ENCODE results near the gene TUBA4B.

The TUBA4B gene

DNA sequence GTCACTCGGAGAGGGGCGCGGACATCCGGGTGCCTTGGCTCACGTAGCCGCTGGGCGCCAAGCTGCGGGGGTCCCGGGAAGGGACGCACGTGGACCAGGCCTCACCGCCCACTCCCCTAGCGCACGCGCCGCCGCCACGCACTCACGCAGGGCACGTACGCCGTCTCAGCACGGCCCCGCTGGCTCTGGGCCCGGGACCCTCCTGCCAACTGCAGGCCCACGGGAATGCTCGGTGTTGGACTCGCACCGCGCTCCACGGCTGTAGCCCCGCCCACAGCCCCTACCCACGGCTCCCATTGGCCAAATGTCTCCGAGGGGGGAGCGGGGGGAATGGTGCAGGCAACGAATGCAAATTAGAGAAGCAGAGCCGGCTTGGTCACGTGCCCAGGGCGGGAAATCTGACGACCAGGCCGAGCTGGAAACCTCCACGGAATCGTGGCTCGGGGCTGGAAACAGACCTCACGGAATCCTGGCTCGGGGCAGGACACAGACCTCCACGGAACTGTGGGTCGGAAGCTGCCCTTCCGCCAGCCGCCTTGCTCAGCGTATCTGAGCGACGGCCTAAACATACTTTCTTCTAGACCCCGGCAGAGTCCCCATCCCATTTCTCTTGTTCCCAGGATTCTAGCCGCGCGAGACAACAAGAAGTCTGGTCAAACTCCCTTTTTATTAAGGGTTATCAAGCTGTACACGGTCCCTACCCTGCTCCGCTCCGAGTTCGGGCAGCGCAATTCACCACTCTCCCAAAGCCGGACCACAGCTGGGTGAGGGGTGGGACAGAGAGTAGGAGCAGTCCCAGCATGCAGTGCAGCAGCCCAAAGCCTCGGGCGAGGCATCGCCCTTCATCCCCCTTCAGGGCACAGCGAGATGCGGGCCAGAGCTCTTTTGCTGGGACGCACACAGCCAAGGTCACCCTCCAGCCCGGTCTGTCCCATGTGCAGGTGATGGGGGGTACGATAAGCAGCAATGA is 34.0 kb upstream of the TUBA4B start, which contains the start of gene ABCB6:
TSS of gene ABCB6 (minus strand) at position 227 of the 970 bp plus-strand sequence. CDS start 285 bp downstream, outside the sequence.
- peak; percentile 47 to 69 for DNase-seq (ENCODE audit: low read depth in 2 of 2, low spot score in 1 of 2)

DNA sequence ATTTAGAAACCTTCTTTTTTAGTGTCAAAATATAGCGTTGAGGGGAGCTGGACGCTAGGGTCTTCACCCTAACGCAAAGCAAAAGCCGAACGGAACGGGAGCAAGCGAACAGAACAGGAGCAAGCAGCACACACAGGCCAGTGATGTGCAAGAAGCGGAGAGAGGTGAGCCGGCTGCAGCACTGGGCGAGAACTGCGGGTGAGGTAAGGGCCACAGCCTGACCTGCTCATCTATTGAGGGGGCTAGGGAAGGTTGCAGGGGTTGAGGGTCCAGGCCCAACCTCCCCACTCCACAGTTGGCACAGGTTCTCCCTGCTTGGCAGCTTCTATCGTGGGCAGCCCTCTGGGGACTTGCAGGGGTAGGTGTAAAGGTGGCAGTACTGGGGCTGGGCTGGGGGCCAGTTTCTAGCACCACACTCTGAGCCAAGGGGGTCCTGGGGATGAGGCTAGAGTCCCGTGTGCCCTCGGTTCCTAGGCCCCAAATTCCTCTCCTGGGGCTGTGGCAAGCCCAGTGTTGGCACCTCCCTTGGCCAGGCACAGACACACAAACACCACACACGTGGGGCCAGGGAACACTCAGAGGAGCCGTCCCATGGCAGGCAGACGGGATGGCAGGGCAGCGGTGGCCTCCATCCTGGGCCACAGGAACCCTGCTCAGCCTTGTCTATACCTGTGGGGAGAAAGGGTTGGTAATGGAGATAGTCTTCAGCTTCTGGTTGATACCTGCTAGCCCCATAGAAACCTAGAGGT is 33.1 kb upstream of the TUBA4B start:
- DNase-seq (ENCODE audit: low read depth in 2 of 2, low spot score in 1 of 2) = no peak

DNA sequence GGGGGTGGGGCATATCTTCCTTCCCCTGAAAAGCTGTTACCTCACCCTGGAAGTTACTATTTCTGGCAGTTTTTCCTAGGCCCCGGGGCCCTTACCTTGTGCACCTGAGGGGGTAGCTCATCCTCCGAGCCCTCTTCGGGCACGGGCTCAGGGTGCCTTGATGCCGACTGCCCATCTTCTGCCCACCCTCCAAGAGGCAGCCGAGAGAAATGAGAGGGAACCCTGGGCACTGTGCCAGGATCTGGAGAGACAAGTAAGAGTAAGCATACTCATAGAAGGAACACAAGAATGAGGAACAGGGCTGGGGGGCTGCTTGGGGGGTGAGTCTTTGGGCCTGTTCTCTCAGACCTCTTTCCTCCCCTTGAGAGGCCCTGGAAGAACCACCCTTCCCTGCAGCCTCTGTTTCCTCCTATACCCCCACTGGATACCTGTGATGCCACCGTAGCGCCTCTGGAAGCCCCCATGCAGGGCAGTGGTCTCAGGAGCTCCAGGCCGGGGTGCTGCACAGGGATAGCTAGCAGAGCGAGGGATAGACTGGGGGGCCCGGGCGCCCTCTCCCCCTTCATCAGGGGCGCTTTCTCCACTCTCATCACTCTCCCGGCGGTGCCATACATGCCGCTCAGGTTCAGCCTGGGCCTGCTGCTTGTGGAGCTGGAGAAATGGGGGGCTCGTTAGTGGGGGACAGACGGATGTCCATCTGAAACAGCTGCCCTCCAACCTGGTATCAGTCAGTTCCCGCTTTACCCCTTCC is 32.2 kb upstream of the TUBA4B start:
- DNase-seq (ENCODE audit: low read depth in 2 of 2, low spot score in 1 of 2) = no peak

DNA sequence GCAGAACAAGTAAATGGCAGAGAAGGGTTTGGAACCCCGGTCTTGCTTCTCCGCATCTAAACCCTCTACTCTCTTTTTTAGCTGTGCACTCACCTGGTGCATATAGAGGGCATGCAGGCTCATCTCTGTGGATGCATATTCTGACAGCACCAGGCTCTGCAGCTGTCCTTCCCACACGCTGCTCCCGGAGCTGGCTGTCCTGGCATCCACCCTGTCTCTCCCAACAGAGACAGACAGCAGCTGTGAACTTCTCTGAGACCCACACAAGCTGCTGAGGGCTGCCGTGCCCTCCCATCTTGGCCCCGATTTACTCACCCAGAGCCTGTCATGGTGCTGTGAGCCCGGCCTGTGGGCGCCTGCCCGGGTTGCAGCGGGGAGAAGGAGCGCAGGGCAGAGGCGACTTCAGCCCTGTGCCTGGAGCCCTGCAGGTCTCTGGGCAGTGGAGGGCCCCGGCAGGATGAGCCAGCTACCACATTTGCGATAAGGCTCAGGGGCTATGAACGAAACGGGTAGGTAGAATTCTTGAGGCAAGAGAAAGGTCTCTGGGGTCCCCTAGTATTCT is 31.0 kb upstream of the TUBA4B start:
- DNase-seq (ENCODE audit: low read depth in 2 of 2, low spot score in 1 of 2) = no peak

DNA sequence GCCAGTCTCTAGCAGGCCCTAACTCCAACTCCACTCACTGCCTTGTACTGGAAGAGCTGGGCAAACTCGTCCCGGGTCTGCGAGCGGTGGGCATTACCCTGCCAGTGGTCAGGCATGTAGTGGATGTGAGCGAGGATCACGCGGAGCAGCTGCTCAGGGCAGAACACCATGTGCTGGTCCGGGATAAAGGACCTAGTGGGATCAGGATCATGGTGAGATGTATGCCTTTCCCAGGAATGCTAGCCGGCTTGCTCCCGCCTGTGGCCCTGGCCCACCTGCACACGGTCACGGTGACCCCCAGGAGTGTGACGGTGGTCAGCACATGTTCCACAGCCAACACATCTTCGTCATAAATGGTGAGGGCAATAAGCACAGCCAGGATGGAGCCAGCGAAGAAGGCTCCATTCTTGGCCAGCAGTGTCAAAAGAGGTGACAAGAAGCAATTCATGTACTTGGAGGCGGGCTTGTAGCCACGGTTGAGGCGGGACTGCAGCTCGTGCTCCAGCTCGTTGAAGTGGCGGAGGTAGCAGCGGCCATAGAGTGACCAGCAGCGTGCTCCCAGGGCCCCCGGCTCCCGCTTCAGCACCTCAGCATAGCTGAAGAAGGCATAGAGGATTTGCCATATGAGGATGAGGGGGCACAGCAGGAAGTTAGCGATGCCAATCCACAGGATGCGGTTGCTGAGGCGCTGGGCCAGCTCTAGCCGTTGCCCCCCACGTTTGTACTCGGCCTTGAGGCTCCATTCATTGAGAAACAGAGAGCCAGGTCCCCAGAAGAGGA is 29.0 kb upstream of the TUBA4B start:
- no peak for DNase-seq (ENCODE audit: low read depth in 2 of 2, low spot score in 1 of 2)

DNA sequence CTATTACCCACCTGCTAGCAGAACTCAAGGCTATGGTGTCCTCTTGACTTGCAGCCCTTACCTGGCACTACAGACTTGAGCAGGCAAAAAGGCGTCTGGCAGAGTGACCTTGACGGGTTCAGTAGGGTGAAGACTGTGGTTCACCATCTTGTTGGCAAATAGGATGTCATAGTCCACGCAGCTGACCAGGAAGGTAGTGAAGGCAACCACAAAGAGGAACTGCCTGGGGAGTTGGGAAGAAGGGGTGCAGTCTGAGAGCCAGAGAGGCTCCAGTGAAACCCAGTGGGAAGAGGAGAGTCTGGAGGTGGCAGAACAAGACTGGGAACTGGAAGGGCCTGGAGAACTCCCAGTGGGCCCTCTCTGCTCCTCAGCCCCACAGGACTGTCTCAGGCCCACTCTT is 27.7 kb upstream of the TUBA4B start:
- DNase-seq (ENCODE audit: low read depth in 2 of 2, low spot score in 1 of 2) = no peak

DNA sequence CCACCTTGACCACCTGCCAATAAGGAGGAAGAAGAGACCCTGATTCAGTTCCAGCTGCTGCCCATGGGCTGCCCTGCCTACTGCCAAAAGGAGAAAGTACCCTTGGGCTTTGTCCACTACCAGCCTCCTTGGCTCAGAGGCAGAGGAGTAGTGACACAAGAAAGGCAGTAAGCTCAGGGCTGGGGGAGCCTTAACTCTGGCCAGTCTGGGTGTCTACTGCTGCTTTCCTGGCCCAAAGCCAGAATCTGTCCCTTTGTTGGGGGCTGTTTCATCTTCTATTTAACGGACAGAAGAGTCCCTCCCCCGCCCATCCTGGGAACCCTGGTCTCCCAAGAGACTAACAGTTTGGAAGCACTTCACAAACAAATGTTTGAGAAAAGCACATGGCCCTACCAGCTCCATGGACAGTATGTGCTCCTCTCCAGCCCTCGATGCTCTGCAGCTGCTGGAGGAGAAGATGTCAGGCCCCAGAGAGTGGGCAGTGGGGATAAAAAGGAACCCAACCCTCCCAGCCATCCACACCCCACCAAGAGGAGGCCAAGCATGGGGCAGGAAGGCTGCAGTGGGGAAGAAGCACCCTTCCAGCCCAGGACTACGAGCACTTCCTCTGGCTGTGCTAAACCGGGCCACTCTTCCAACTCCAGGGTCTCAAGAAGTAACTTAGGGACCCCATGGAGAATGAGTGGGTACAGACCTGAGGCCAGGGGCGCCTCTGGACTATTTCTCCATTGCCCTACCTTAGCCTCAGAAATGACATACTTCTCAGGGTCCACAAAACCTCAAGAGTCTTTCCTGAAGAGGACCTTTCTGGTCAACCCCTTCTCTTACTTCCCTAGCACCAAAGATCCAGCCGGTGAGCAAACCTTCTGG is 24.8 kb upstream of the TUBA4B start:
- no peak for DNase-seq (ENCODE audit: low read depth in 2 of 2, low spot score in 1 of 2)

DNA sequence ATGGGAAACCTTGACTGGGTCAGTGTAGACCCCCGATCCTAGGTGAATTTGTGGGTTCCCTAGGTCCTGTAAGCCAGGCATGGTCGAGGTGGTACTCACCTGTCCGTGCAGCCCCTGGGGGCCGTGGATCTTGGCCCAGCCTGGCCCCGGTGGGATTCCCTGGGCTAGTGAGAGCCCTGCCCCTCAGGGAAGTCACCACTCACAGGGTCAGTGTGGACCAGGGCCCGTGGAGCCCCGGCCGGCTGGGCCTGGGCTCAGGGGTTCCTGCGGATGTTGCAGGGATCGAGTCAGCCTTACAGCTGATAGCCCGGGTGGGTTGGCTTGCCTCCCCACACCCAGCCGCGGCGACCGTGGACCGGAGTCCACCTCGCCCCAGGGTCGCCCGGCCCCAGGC is 24.1 kb upstream of the TUBA4B start:
- DNase-seq (ENCODE audit: low read depth in 2 of 2, low spot score in 1 of 2) = no peak

DNA sequence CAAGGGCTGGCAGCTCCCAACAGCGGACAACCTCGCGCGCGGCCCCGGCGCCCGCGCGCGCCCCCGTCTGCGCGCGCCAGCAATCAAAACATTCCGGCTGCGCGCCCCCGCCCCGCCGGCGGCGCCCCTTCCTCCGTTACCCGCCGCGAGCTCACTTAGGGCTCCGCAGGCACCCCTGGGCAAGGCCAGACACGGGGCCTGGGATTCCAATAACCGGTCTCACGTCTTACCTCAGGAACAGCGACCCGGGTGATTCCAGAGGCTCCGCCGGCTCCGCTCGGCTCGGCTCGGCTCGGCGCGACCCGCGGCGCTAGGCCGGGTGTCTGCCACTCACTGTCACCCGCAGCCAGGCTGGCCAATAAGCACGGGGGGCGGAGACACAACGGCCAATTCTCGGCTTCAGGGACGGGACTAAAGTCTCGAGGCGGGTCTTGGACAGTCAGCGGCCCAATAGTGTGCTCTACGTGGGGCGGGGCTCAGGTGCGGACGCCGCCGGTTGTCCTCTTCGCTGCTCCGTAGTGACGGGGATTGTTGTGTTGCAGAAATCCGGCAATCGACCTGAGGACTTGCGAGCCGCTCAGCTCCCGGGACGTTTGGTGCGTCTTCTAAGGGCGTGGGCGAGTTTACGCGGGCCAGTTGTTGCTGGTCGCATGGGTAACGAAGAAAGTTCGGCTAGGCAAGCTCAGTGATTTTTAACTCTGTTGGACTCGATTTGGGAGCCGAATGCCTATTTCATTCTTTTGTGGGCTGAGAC is 23.6 kb upstream of the TUBA4B start, which contains the start of the genes ANKZF1 and ATG9A:
TSS of gene ANKZF1 (plus strand) at position 502 of the 754 bp plus-strand sequence. CDS start 452 bp downstream, outside the sequence.
TSS of gene ATG9A (minus strand) at position 332 of the 754 bp plus-strand sequence. CDS start 1,612 bp downstream, outside the sequence.
- peak; percentile 91 to 95 for DNase-seq (ENCODE audit: low read depth in 2 of 2, low spot score in 1 of 2)

DNA sequence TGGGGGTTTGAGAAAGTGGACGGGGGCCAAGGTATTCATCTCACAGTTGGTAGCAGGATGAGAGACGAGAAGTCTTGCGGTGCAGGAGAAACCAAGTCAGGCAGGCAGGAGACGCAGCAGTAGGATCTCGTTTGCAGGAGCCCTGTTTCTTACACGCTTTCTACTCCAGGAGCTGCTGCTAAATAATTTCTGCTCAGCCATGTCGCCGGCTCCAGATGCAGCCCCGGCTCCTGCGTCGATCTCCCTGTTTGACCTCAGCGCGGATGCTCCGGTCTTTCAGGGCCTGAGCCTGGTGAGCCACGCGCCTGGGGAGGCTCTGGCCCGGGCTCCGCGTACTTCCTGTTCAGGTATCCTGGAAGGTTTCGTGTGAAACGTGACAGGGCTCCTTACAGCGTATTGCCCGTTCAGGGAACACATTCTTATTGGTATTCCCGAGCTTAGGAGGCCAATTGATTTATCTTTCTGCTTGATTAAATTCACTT is 22.9 kb upstream of the TUBA4B start:
- DNase-seq (ENCODE audit: low read depth in 2 of 2, low spot score in 1 of 2) = no peak

DNA sequence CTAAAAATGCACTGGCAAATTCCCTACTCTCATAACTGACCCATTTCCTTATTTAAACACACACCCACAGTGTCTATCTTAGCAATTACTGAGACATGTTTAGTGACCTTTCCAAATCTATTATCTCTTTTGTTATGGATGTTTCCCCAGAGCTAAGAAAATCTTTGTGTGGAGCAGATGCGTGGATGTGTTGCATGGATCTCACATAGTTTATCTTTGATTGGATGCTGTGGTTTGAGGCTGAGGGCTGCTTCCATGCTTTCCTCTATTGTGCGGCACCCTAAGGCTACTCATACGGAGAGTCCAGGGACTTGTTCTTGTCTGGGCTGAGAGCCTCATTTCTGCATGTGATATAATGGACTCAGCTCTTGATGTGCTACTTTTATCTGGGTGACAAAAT is 18.7 kb upstream of the TUBA4B start:
- no peak for DNase-seq (ENCODE audit: low read depth in 2 of 2, low spot score in 1 of 2)

DNA sequence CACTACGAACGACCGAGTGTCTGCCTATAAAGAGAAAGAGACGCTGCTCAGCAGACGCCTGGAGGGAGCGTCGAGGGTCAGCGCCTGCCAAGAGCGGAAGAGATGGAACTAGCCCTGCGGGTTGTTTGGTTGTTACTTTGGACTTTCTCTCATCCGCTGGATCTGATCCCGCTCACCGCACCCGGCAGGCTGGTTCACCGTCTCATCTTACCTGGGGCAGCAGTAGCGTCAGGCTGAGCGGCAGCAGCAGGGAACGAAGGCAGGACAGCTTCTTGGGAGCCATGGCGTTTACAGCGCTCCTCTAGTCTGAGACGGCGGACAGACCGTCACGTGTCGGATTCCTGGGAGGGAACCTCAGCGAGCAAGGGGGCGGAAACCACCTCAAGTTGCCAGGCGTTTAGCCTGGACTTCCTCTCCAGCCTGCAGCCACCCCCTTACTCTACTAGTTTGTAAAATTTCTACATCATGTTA is 9.7 kb upstream of the TUBA4B start:
- no peak for DNase-seq (ENCODE audit: low read depth in 2 of 2, low spot score in 1 of 2)

DNA sequence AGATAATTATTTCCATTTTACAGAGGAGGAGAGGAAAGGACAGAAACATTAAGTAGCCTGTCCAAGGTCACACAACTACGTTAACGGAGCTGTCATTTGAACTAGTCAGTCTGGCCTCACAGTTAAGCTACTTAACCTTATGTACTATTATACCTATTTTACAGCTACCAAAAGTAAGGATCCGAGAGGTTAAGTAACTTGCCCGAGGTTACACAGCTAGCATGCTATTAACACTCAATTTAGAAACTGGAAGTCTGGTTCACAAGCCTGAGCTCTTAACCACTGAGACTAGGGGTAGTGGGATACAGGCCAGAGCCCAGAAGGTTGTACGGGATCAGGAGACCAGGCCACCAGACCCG is 8.3 kb upstream of the TUBA4B start:
- no peak for DNase-seq (ENCODE audit: low read depth in 2 of 2, low spot score in 1 of 2)

DNA sequence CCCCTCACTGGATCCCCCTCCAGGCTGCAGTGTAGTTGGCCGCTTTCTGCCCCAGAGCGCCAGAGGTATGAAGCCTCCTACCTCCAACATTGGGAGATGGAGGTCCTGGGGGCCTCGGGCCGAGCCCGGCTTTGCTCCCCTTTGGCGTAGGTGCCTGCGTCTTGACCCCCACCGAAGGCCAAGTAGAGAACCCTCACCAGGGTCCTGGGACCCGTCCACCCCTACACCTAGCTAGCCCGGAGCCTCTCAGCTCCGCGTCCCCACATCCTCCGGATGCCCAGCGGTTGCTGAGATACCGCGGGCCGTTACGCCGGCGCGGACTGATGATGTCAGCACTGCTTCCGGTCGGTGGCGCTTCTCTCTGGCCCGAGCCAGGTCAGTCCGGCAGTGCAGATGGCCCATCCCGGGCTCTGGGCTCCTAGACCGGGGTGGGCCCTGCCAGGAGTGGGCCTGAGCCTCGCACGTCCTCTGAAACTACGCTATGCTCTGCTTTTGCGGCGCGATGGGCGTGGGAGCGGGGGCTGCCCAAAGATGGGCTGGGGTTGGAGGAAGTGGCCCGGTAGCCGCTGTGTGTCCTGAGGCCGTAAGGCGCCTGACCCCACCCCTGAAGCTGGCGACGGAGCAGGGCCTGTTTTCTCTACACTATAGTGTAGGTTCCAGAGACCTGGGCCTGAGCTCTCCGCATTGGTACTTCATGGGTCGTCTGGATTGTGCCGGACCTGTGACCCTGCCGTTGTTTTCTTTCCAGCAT is 7.7 kb upstream of the TUBA4B start, which contains the start of the genes GLB1L and STK16:
TSS of gene GLB1L (minus strand) at position 297 of the 751 bp plus-strand sequence. CDS start 1,871 bp downstream, outside the sequence.
TSS of gene STK16 (plus strand) at position 332 of the 751 bp plus-strand sequence. CDS start 521 bp downstream, outside the sequence.
- peak; percentile 77 to 84 for DNase-seq (ENCODE audit: low read depth in 2 of 2, low spot score in 1 of 2)

DNA sequence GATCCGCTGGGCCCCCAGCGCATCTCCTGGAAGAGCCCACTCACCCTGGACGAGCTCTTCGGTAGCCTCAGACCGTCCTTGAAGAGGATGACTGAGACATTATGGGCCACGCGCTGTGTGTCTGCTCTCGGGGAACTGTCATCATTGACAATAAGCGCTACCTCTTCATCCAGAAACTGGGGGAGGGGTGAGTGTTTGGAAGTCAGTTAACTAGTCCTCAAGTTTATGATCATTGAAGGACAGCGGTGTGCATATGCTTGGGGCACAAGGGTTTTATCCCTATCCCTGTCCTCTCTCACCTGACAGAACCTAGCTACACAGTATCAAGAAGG is 7.2 kb upstream of the TUBA4B start:
- no peak for DNase-seq (ENCODE audit: low read depth in 2 of 2, low spot score in 1 of 2)

DNA sequence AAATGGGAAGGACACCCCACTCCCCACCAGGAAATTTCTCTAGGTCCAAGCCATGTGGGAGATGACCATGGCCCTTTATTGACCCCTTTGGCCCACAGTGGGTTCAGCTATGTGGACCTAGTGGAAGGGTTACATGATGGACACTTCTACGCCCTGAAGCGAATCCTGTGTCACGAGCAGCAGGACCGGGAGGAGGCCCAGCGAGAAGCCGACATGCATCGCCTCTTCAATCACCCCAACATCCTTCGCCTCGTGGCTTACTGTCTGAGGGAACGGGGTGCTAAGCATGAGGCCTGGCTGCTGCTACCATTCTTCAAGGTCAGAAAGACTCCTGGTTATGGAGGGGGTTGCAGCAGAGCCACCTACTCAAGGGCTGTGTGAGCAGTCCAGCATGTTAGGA is 6.5 kb upstream of the TUBA4B start:
- no peak for DNase-seq (ENCODE audit: low read depth in 2 of 2, low spot score in 1 of 2)
